ENCODE data around the gene ANKRD13B.

The ANKRD13B gene

DNA sequence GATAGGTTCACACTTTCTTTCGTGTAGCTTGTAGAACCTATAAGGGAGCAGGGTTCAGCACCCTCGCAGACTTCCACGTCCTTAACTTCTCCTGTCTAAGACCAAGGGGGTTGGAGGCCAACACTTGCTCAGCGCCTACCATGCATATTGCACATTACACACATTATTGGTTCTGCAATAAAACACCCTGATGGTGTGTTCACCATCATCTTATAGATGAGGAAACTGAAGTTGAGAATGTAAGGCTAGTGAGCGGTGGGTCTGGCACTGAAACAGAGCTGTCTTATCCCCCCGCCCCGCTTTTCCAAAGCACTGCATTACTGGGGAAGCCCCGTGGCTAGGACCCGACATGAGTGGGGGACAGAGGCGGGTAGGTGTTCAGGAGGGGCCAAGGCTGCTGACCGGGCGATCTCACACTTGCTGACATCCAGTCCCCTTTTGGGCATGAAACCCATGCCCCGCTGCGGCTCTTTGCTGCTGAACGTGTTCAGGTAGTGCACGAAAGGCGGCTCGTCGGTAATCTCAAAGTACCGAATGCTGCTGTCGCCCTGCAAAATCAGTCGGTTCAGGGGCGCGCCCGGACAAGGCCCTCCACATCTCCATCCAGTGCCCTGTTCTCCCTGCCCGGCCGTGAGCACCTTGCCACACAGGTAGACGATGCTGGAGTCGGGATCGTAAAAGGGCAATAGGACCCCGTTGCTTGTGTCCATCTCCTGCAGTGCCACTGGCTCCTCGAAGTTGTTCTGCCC lies 23.5 kb downstream of the ANKRD13B start:
- no peak for DNase-seq (ENCODE audit: low read depth)

DNA sequence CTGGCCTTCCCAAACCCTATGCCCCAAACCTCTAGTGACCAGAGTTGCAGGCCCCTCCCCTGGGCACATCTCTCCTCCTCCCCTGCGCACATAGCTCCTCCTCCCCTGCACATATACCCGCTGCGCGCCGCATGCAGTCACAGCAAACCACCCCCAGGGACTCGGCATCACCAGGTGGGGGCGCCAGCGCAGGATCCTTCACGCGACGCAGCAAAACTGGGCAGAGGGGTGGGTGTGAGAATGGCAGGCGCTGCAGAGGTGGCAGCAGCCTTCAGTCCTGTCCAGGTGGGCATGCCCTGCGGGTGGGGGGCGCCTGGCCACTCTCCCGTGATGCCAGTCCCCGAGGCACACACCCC lies 24.2 kb downstream of the ANKRD13B start:
- peak; percentile 86 for DNase-seq (ENCODE audit: low read depth)

DNA sequence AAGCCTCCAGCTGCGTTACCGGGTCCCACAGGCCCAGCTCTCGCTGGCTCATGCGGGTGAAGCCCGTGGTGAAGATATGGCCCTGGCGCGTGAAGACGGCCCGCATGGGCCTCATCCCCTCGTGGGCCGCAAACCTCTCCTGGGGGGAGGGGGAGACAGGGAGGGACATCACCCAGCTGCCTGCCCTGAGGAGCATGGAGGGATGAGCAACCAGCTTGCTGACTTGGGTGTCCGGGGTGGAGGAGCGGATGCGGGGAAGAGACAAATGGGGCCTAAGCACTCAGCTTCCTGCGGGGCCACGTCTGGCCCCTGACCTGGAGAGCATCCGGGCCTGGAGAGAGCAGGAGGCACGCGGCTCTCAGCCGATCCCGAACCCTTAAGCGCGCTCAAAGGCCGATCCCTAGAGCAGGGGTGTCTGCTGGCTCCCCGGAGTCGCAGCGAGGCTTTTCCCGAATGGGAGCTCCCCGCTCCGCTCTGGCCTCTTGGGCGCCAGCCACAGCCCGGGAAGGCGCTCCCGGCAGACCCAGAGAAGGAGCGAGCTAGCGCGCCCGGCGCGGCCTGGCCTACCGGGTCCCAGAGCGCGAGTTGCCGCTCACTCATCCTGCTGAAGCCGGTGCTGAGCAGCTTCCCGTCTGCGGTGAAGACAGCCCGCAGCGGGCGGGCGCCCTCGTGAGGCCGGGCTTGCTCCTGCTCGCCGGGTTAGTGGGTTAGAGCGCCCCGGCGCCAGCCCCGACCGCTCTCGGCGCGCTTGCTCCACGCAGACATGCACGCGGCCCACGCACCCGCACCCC lies 24.7 kb downstream of the ANKRD13B start:
- DNase-seq (ENCODE audit: low read depth) = peak; percentile 83

DNA sequence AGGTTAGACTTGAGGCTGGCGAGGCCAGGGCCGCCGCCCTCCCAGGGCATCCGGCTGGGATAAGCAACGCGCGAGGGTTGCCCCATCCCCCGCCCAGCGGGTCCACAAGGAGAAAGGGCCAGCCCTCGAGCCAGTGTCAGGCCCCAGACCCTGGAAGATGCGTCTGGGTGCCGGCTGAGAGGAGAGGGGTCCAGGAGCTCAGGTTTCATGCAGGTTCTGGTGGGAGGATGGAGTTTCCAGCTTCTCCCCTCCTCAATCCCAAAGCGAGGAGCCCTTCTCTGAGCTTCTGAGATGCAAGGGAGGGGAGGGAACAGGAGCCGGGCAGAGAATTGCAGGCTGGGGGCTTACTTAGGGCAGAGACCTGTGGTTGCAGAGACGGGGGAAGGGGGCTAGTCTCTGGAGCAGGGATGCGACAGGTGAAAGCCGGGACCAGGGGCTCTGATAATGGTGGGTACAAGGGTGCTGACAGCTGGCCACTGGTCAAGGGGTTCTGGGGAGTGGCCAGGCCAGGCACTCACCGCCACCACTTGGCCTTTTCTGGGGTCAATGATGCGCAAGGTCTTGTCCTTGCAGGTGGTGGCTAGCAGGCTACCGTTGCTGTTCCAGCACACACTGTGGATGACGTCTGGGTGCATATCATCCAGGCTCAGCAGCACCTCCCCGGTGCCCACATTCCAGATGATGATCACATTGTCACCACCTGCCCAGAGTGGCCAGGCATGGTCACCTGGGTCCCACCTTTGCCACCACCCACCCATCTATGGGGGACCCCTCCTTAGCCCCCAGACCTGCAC lies 25.5 kb downstream of the ANKRD13B start:
- no peak for DNase-seq (ENCODE audit: low read depth)

DNA sequence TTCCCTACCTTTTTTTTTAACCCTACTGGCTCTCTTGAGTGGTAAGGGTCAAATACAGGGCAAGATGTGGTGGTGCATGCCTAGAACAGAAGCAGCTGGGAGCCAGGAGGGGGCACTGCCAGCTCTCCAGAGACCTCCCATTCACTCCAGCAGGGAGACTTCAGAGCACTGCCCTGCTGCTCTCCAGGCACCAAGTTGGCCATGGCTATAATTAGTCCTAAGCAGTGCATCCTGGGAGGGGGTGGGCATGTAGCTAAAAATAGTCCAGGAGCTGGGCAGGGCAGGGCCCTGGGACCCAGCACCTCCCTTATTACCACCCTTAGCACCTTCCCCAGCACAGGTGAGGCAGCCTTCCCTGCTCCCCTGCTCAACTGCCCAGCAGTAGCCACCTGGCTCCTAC lies 26.3 kb downstream of the ANKRD13B start:
- no peak for DNase-seq (ENCODE audit: low read depth)

DNA sequence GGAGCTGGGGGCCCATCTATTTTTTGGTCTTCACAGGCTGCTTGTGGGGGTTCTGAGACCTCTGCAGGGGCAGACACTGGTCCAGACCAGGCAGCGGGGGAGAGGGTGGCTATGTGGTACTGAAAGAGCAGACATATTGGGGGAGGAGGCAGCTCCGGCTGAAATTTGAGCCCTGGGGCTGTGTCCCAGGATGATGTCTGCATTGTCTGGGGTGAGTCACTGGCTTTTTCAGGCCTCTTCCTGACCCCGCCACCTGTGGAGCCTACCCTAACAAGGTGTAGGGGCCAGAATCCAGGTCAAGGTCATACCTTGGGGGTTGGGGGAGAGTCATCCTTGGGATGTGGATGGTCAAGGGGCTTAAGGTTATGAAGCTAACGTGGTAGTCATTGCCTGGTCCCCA lies 27.3 kb downstream of the ANKRD13B start:
- no peak for DNase-seq (ENCODE audit: low read depth)

DNA sequence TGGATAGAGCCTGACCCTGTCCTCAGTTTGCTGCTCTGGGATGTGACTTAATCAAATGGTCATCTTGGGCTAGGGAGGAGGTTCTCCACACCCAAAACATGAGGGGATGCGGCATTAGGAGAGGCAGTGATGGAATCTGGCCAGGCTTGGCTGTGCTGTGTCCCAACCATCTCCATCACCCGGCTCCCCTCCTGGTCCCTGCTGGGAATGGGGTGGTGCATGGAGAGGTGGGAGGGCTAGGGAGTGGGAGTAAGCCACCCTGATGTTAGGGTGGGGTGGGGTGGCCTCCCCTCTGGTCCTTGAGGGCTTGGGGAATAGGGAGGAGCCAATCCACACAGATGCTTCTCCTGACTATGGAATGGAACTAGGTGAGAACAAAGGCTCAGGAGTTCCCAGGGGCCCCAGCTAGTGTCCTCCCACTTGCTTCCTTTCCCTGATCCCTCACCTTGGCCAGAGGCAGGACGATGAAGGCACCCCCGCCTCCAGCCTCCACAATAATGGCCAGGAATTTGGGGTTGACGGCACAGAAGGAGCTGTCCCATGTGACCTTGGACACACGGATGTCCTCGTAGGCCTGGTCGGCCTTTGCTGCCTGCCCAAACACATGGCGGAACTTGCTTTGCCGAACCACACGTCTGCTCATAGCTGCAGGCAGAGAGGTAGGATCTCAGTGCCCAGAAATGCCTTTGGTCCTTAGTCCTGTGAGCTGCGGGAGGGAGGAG lies 28.0 kb downstream of the ANKRD13B start:
- no peak for DNase-seq (ENCODE audit: low read depth)

DNA sequence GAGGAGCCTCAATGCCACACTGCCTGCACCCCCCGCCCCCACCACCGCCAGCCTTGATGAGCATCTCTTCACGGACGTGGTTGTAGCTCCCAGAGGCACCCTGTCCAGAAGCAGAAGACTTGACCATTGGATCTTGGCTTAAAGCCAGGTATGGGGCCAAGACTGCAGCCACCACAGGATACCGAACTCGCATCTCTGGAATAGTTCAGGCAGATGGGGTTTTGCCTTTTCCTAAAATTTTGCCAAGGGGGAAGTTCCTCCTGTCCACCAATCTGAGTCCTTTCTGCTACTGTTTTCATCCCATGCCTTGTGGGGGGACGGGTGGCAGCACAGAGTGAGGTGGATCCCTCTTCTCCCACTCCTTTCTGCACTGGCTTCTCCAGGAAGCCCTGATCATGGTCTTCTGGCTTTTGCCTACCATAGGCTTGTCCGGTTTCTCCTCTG lies 28.8 kb downstream of the ANKRD13B start:
- DNase-seq (ENCODE audit: low read depth) = no peak

DNA sequence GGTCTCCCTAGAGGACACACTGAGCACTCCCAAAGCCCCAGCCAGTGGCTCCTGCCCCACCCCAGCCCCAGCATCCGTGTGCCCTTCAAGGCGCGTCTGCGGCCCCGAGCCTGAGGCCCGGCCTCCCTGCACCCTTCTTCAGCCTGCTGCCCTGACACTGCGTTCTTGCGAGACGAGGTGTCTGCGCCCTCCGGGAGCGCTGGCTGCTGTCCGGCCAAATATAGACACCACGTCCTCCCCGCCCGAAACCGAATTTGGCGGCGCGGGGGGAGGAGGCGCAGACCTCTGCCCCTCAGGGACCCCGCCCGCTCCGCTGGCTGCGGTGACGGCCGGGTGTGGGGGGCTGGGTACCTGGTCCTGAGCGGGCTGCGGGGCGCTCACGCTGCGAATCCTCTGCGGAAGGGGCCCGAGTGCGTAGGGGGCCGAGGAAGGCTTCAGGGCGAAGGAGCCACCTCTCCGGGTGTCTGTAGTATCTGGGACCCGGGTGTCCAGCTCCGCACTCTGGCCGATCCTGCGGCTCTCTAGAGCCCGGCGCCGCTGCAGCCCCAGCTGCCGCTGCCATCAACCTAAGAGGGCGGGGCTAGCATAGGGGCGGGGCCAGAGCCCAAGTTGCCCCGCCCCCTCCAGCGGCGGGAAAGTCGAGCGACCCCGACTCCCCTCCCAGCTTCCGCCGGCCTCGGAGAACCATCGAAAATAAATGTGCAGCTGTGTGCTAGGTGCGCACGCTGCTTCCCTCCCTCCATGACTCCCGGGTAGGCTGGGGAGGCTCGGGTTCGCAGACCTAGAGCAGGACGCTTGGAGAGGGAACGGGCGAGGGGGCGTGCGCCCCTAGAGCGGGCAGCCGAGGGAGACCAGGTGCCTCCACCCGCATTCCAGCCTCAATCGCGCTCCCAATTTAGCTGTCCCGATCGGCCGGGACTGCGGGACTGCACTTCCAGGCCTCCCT lies 29.7 kb downstream of the ANKRD13B start, which contains the start of gene CORO6:
Gene CORO6 (minus strand): TSS at position 576 of the 946 bp plus-strand sequence. CDS start 1,491 bp downstream, outside the sequence.
- peak; percentile 66 for DNase-seq (ENCODE audit: low read depth)

DNA sequence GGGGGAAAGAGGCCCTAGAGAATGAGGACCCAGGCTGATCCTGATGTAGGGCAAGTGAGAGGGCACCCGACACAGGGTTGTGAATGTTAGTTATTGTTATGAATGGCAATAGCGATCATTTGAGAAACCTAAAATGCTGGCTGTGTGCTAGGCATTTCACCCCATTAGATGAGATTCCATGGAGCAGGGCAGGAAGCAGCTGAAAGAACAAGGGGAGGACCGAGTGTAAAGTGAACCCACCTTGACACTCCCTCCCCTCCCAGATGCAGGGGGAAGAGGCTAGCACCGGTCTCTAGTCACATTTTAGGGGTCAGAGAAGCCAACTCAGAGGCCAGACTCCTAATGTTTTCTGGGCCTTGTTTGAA lies 30.3 kb downstream of the ANKRD13B start:
- DNase-seq (ENCODE audit: low read depth) = no peak

DNA sequence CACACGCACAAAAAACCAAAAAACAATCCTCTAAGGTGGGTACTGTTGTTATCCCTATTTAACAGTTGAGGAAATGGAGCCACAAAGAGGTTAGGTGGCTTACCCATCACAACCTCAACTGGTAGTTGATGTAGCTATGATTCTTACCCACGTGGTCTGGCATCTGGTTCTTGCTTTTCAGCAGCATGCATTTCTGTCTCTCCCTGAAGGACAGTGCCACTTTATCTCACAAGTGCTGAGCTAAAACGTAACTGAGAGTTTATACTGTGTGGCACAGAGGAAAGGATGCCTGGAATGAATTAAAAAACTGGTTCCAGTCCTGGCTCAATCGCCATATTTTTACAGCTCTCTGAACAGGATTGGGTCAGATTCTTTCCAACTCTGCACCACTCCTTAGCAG lies 31.7 kb downstream of the ANKRD13B start:
- DNase-seq (ENCODE audit: low read depth) = no peak

DNA sequence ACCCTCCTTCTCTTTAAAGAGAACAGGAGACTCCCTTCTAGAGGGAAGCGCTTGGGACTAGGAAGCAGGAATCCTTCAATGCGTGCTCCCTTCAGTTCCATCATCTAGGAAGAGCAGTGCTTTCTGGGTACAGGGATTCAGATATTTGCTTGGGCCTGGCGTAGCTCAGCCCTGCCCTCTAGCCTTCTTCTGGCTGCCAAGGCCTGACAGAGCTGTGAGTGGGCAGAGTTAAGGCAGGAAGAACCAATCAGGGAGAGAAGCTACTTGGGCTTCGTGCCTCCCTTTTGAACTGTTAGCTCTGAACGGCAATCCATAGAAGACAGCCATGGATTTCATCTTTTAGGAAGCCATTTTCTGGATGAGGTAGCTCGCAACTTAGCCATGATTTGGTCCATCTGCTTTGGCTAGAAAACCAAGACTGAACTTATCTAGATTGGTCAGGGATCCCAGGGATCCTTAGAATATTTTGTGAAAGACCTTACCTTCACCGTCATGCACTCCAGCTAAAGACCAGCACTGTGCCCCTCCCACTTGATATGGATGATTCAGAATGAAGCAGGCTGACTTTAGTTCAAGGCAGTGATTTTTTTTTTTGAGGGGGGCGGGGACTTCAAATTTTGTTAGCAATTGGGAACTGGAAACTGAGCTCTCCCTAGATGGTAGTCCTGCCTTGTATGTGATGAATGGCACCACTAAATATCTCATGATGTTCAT lies 32.3 kb downstream of the ANKRD13B start:
- DNase-seq (ENCODE audit: low read depth) = no peak

DNA sequence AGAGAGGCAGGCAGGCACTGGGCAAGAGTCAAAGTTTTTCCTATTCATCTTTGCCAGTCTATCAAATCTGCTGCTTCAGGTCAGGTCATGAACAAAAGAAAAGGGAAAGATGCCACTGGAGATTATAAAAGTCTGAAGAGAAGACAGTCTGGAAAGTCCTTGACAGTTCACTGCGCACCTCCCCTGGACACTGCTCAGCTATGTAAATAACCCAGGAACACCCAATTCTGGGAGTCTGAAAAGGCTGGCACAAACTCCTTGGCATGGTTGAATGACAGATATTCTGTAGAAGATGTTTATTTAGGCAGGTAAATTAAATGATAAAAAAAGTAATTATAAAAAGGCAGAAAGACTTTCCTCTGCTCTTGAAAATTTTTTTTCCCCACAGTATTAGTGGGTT lies 35.0 kb downstream of the ANKRD13B start:
- DNase-seq (ENCODE audit: low read depth) = no peak

DNA sequence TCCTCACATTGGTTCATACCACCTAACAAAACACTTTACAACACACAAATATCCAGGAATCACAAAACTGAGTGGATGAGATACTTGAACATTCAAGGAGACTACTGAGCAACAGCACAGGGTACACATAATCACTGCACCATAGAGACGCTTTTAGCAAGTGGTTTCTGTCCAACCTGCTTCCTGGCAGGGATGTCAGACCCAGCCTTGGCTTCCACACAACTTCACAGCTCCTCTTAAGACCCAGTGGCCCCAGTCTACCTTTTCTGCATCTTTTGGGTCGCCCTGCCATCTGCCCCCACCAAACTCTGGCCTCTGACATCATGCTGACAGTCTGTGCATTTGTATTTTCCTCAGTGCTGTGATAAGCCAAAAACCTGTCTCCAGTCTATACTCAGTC lies 35.7 kb downstream of the ANKRD13B start:
- no peak for DNase-seq (ENCODE audit: low read depth)

DNA sequence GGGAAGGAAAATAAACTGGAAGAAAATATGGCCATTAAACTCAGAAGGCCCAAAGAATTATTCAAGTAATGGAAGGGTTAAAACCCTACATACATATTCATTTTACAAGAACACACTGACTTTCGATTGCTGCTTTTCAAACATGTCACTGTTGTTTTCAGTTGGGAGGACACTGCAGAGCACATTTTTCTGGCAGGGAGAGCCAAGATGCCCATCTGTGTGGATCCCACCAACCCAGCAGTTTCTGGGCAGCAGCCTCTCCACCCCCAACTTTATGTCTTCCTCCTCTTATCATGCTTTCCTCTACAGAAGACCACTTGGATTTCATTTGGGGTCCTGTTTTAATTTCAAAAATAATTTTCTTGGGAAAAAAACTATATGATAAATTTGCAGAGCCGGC lies 36.9 kb downstream of the ANKRD13B start:
- no peak for DNase-seq (ENCODE audit: low read depth)

DNA sequence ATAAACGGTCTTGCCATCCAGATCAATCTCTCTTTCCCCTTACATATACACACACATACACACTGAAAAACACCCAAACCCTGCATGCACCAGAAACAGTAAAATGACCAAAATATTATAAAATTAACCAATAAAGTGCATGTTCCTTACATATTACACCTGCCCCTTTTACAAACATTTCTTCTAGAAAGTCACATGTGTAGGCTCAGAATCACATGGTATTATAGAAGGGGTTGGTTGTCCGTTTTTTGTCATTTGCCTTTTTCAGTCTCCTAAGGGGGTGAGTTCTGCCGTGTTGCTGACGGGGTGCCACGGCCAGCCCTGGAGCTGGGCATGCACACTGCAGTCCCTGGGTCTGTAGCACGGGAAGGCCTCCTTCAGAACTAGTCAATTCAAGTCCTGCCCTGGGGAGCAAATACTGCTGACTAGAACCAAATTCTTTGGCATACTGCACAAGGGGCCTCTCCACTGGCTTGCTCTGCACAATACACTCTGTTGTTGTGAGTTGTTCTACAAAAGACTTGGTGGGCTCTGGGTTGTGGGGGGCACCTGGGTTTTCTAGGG lies 37.8 kb downstream of the ANKRD13B start:
- no peak for DNase-seq (ENCODE audit: low read depth)

DNA sequence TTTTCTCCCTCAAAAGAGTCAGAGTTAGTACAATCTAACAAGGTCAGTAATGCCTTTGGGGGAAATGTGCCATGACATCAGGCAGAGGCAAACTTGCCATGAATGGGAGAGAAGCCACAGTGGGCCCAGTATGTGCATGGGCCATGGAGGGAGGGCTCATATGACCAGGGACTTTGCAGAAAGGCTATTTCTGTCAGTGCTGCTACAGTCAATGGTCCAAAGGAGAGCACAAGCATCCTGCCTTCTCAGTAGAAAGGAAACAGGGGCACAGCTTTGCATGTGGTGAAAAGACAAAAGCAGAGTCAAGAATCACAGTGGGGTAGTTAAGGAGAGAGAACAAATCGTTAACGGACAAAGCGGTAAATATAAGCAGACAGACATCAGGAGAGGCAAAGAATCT lies 41.0 kb downstream of the ANKRD13B start:
- DNase-seq (ENCODE audit: low read depth) = no peak

DNA sequence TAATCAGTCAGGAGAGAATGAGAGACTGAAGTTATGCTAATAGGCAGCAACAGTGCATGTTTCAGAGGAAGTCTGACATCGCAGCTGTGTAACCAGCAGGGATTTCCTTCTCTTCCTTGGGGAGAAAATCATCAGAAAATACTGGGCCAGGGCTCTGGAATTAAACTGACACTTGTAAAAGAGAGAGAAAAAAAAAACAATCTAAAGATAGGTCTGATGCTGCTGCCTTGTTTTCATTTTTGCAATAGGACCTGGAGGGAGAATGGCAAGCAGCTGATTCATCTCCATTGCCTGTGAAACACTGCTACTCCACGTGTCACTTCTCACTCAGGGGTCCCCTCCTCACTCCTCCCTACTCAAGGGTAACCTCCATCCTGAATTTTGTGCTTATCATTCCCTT lies 47.5 kb downstream of the ANKRD13B start:
- no peak for DNase-seq (ENCODE audit: low read depth)

DNA sequence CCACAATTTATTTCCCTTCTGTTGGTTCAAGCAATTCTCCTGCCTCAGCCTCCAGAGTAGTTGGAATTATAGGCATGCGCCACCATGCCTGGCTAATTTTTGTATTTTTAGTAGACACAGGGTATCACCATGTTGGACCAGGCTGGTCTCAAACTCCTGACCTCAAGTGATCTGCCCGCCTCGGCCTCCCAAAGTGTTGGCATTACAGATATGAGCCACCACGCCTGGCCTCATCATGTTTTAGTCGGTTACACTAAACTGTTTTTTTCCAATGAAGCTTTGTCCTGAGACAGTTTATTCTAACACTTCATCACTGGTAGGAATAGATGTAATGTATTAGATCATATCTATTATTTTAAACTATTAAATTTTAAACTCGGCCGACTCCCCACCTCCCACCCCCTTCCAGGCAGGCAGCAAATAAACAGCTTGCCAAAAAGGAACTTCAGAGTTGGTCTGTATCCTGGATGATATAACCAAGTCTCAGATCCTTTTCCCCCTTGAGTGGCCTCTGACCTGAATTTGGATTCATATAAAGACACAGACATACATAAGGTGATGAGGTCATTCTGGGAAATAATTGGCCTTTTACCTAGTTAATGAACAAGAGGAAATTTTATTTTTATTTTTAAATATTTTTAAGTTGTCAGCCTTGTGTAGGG lies 48.2 kb downstream of the ANKRD13B start:
- DNase-seq (ENCODE audit: low read depth) = no peak
